Aorta (tissue), 5 donors: ENCODE measurements around the gene BARHL2. TPM values are rescaled to one million over a fixed set of nuclear protein-coding genes. Genes with fewer than 3 reads are reported as not detected.

ENCODE experiments used
- ATAC-seq: fragments of 200-7000 bp; cut with Tn5 transposase; one replicate; pipeline ENCODE4 v1.9.1; 2022; ENCODE audit warnings: moderate library complexity; ENCODE audit not compliant: low FRiP score
- DNase-seq, 2 donors: peaks; one replicate each; pipeline ENCODE4 v3.0.0-alpha.2; 2020
- H3K27ac ChIP-seq, 2 donors: one replicate each; pipeline ENCODE4 v1.5.1; 2013; ENCODE audit warnings: low read length in 2 of 2, mild to moderate bottlenecking in 2 of 2, moderate library complexity in 2 of 2, control low read depth in 1 of 2, inconsistent platforms in 1 of 2, low read depth in 1 of 2
- H3K27me3 ChIP-seq, 2 donors: one replicate each; pipeline ENCODE4 v1.6.1; 2013; ENCODE audit warnings: control low read depth in 1 of 2, low read length in 1 of 2, mild to moderate bottlenecking in 1 of 2, moderate library complexity in 1 of 2; ENCODE audit not compliant: insufficient read depth in 2 of 2, control insufficient read depth in 1 of 2
- H3K36me3 ChIP-seq, 2 donors: one replicate each; pipeline ENCODE4 v1.6.1; 2013; ENCODE audit warnings: control low read depth in 1 of 2, low read length in 1 of 2, mild to moderate bottlenecking in 1 of 2; ENCODE audit not compliant: insufficient read depth in 2 of 2, control insufficient read depth in 1 of 2
- H3K4me1 ChIP-seq, 2 donors: one replicate each; pipeline ENCODE4 v1.6.1; 2013; ENCODE audit warnings: low read length in 2 of 2, control low read depth in 1 of 2, mild to moderate bottlenecking in 1 of 2, moderate library complexity in 1 of 2; ENCODE audit not compliant: insufficient read depth in 2 of 2, control insufficient read depth in 1 of 2
- H3K4me3 ChIP-seq, 2 donors: one replicate each; pipeline ENCODE4 v1.5.1; 2013; ENCODE audit warnings: low read length in 2 of 2, control low read depth in 1 of 2, mild to moderate bottlenecking in 1 of 2
- H3K9me3 ChIP-seq: one replicate; pipeline ENCODE4 v1.6.1; 2013; ENCODE audit warnings: mild to moderate bottlenecking, low read length; ENCODE audit not compliant: control insufficient read depth
- WGBS, 2 donors: extraction: QIAGEN DNeasy Blood & Tissue Kit; methylation state at CpG; one replicate each; pipeline ENCODE4 v1.1.7; 2013; 5-methylcytosine and 5-hydroxymethylcytosine counted together
- intact Hi-C, 2 donors: fragments of 100-400 bp; cut with DNase I; formaldehyde crosslinking; loops; one replicate each; pipeline versions ENCODE4 v1.14.2 to v1.15.0; 2022
- polyA plus RNA-seq, 2 donors: library from polyadenylated mRNA; stranded (reverse); fragments of 200-250 nt; gene quantifications; one replicate each; pipeline ENCODE4 v1.2.3, GENCODE V29; 2013
- total RNA-seq, 2 donors: library from RNA; stranded (reverse); fragmentation: NEBNext Ultra II Directional; extraction: Animal tissue kit (Norgen Biotek cat#: 25700); gene quantifications; one replicate each; pipeline ENCODE4 v1.2.1, GENCODE V29; 2021
- donor health status: healthy with polysubstance abuse.
- donor health status: Bipolar disorder and iron deficiency.
- donor health status: DM: no; HTN: no; CAD: no.
- donor health status: DM: no; HTN: no; CAD: no.
- donor health status: DM: yes; HTN: yes; CAD: no.

Gene BARHL2
- total and polyA plus RNA-seq, 4 donors = not detected

GRCh38 chr1:90713741-90714509, 3.2 kb downstream of the BARHL2 start:
- H3K27me3 ChIP-seq = no peaks in the 10 kb centered on the region
- 4% methylated on average over 15 of the region's 15 CpGs for WGBS, 2 donors
- ATAC-seq = no peak
- no peaks in the 10 kb centered on the region for H3K36me3 ChIP-seq
- intact Hi-C loops = loop anchor here in 1 of 2 donors (10.0 kb wide), 1 partner anchor 579 kb away; no protein-coding TSS in a partner anchor
- no peaks in the 10 kb centered on the region for H3K9me3 ChIP-seq
- no peak overlapping the region for H3K4me3 ChIP-seq
- H3K4me1 ChIP-seq = no peaks in the 10 kb centered on the region
- no peak overlapping the region for H3K27ac ChIP-seq
- DNase-seq = no peak

DNA sequence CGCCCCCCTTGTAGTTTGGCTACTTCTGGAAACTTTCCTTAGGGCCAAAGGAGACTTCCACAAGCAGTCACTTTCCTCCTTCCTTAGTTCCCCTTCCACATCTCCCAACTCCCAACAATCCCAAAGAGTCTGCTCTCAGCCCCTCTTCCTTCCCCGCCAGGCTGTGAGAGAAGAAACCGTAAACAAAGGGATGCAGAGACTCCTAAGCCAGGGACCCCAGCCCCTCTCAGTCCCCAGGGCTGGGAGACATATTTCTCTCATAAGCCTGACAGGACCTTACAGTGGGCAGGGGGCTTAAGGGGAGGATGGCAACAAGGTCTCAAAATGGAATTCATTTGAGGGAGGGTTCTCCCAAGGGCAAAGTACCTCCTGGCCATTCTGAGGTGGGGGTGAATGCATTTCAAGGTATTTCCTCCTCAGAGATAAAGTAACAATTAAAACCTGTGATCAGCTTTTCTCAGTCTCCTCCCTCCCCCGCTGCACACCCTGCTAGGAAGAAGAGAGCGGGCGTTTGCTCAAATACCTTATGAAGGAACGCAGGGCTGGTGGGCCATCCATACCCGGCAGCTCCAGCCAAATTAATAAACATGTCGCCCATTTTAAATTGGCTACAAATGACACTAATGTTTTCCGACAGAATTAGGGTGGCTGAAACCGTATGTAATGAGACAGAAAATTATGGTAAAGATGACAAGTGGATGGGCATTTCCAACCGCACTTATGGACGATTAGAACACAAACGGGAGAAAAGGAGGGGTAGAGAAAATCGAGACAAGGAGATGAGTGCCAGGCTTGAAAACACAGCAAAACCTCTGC, 4.0 kb downstream of the BARHL2 start:
- H3K4me3 ChIP-seq = no peak overlapping the region
- DNase-seq = no peak

DNA sequence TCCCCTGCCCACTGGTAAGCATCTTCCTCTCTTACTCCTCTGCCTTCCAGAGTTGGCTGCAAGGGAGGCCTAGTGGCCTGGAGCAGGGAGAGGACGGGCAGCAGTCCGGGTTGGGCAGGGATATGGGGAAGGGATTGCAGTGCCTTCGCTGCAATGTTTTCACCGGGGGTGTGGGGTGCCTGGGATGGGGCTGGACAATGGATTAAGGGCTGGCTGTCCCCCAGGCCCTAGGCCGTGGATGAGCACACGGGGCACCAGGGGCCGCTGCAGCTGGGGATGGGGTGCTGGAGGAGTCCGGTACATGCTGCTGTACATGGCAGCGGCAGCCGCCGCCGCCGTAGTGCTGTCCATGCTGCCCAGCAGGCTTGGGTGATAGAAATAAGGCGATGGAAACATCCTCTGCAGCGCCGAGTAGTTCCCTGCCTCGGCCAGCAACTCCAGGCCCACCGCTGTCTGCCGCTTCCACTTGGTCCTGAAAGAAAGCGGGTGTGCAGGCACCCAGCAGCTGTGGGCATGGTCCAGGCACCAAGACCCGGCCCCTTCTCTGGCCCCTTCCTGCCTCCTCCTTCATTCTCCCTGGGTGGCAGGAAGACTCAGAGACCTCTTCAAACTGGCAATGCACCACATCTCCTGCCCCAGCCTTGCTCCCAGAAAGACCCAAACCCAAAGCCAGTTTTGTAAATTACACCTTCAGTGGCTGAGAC, 4.8 kb downstream of the BARHL2 start:
- ATAC-seq (no peak), DNase-seq (no peak)
- Histone ChIP-seq H3K9me3 (no peaks in the 10 kb centered on the region), H3K4me3 (no peak overlapping the region), H3K27me3 (no peaks in the 10 kb centered on the region), H3K27ac (no peak overlapping the region), H3K4me1 (no peaks in the 10 kb centered on the region), H3K36me3 (no peaks in the 10 kb centered on the region)
- 8 to 12% methylated on average over 17 to 21 of the region's 21 CpGs for WGBS, 2 donors
- intact Hi-C loops = loop anchor here in 1 of 2 donors (10.0 kb wide), 1 partner anchor 578 kb away; no protein-coding TSS in a partner anchor

More for the DNA sequence above, 4.0 kb downstream of the BARHL2 start:
- intact Hi-C loops = loop anchor here in 1 of 2 donors (10.0 kb wide), 1 partner anchor 578 kb away; no protein-coding TSS in a partner anchor
- no peaks in the 10 kb centered on the region for H3K27me3 ChIP-seq
- no peak overlapping the region for H3K27ac ChIP-seq
- H3K36me3 ChIP-seq = no peaks in the 10 kb centered on the region
- no peak for ATAC-seq
- 7 to 19% methylated on average over 15 of the region's 15 CpGs for WGBS, 2 donors
- no peaks in the 10 kb centered on the region for H3K4me1 ChIP-seq
- no peaks in the 10 kb centered on the region for H3K9me3 ChIP-seq

DNA sequence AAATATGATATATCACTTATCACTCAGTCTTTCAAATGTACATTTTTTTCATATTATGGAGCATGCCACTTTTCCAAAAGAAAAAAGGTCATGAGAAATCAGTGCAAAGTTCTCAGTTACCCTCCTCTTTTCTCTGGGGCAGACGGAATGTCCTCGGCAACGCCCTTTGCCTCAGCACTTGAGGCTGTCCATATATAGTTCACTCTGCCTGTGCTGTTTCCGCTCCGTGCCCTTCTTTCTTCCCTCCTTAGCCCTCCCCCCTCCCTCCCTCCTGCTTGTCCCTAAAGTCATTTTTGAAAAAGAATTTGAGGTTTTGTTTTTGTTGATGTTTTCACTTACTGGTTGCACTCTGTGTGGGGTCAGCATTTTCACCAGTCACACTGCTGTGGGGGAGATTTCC, 5.4 kb downstream of the BARHL2 start:
- intact Hi-C loops = loop anchor here in 1 of 2 donors (10.0 kb wide), 1 partner anchor 577 kb away; no protein-coding TSS in a partner anchor
- no peaks in the 10 kb centered on the region for H3K27me3 ChIP-seq
- no peak overlapping the region for H3K27ac ChIP-seq

DNA sequence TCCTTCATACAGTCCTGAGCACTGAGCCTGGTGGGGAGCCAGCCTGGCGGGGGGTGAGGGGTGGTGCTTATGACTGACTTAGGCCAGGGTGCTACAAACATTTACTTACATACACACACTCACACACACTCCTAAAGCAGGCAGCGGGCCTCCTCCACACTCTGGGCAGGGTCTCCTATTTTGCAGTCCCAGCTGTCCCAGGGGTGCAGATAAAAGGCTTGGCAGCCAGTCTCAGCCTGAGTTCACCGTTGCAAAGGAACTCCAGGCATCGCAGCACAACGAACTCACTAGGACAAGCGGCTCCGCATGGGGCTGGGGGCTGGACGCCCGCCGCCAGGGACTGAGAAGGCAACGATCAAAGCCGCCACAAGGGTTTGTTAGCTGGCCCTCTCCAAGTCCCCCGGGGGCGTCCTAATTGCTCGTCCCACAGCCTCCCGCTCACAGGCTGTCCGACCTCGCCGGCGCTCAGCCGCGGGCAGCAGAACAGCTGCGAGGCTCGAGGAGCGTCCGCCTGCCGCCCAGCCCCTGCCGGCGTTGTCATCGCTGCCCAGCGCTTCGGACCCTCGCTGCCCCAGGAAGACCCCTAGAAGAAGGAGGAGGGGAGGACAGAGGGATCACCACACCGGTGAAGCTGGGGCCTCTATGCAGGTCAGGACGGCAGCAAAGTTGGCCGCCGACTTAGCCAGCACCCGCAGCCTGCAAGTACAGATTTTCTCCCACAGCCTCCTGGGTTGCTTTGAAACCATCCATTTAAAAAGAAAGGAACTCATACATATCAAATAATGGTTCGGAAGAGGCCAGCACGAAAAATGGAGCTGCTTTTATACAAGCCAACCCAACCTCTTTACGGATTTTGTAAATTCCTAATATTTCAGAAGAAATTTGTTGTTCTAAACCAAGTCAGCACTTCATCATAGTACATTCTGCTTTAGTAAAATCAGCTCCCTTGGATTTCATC, 6.2 kb downstream of the BARHL2 start:
- Histone ChIP-seq H3K27me3 (peaks cover 0 to 2% of the 10 kb centered on the region in 2 donors), H3K27ac (no peak overlapping the region), H3K4me3 (no peak overlapping the region), H3K4me1 (no peaks in the 10 kb centered on the region), H3K36me3 (no peaks in the 10 kb centered on the region), H3K9me3 (no peaks in the 10 kb centered on the region)
- intact Hi-C loops = loop anchor here in 1 of 2 donors (10.0 kb wide), 1 partner anchor 576 kb away; no protein-coding TSS in a partner anchor
- 4 to 5% methylated on average over 41 of the region's 41 CpGs for WGBS, 2 donors
- DNase-seq = no peak
- ATAC-seq = peak; percentile 20

More for the DNA sequence above, 5.4 kb downstream of the BARHL2 start:
- H3K4me1 ChIP-seq = no peaks in the 10 kb centered on the region
- WGBS, 2 donors = 6 to 24% methylated on average over 5 of the region's 5 CpGs
- ATAC-seq (no peak), DNase-seq (no peak)
- no peaks in the 10 kb centered on the region for H3K36me3 ChIP-seq
- no peak overlapping the region for H3K4me3 ChIP-seq
- H3K9me3 ChIP-seq = no peaks in the 10 kb centered on the region

GRCh38 chr1:90709535-90709934, 7.6 kb downstream of the BARHL2 start:
- intact Hi-C loops = no loop called here
- no peak for ATAC-seq
- no peak for DNase-seq
- Histone ChIP-seq H3K27ac (no peak overlapping the region), H3K4me3 (no peak overlapping the region), H3K27me3 (peaks cover 0 to 2% of the 10 kb centered on the region in 2 donors), H3K4me1 (no peaks in the 10 kb centered on the region), H3K36me3 (no peaks in the 10 kb centered on the region), H3K9me3 (no peaks in the 10 kb centered on the region)
- WGBS, 2 donors = 38 to 64% methylated on average over 2 of the region's 2 CpGs

- H3K27me3 ChIP-seq = peaks cover 0 to 2% of the 10 kb centered on the region in 2 donors
- WGBS, 2 donors = 11 to 22% methylated on average over 2 of the region's 2 CpGs
- intact Hi-C loops = no loop called here
- H3K36me3 ChIP-seq = no peaks in the 10 kb centered on the region
- DNase-seq (no peak), ATAC-seq (no peak)
- no peaks in the 10 kb centered on the region for H3K9me3 ChIP-seq
- H3K4me3 ChIP-seq = no peak overlapping the region
- no peak overlapping the region for H3K27ac ChIP-seq
- no peaks in the 10 kb centered on the region for H3K4me1 ChIP-seq
Observed at GRCh38 chr1:90708826-90709225, 8.3 kb downstream of the BARHL2 start.
